ENCODE results near the gene NFKB1.

DNA sequence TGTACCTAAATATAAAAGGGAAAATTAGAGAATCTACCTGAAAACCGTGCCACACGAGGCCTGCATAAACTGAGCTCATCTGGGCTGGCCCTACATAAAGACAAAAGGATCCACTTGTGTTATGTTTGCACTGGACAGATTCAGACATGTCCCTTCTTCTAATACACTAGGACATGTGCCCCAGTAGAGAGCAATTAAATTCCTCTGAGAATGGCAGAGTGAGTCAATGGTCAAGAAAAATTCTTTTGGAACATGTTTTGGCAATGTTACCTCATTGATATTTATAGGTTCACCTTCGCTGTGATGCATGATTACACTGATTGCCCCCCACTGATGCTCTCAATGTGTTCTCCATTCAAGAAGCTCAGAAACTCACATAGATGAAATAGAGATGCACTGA lies 164.4 kb downstream of the NFKB1 start:
- no peak for TF ChIP-seq CTCF (IDR thresholded peaks at IDR 0.05)
- no peak for TF ChIP-seq POLR2A (IDR thresholded peaks at IDR 0.05)
